HG03457 (cell line): ENCODE measurements around the gene MAP4K3.
"Not testable (repeated sequence)": the region's sequence is repeated elsewhere in the genome, so short reads cannot be mapped to it uniquely, and the experiment has no call there.

Source experiments
- ATAC-seq: cut with Tn5 transposase; IDR thresholded peaks from one replicate; pipeline ENCODE4 v1.9.1; 2021; ENCODE audit warnings: moderate number of reproducible peaks; ENCODE audit not compliant: unreplicated experiment

MAP4K3 gene

DNA sequence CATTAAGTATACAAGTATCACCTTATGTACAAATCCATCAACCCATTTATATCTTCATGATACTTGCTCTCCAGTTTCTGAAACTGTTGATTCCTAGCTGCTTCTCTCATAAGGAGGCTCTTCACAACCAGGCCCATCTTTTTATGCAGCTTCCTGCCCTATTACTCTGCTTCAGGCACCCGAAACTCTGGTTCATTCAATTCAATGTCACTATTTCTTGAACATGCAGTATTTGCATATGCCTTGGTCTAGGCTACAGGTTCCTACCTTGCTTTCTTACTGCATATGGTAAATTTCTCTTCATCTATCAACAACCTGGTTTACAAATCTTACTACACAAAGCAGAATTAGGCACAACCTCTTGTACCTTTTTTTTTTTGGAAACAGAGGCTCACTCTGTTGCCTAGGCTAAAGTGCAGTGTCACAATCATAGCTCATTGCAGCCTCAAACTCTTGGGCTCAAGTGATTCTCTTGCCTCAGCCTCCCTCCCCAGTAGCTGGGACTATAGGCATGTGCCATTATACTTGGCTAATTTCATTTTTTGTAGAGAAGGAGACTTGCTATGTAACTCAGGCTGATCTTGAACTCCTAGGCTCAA is 190.6 kb downstream of the MAP4K3 start:
- no peak for ATAC-seq

DNA sequence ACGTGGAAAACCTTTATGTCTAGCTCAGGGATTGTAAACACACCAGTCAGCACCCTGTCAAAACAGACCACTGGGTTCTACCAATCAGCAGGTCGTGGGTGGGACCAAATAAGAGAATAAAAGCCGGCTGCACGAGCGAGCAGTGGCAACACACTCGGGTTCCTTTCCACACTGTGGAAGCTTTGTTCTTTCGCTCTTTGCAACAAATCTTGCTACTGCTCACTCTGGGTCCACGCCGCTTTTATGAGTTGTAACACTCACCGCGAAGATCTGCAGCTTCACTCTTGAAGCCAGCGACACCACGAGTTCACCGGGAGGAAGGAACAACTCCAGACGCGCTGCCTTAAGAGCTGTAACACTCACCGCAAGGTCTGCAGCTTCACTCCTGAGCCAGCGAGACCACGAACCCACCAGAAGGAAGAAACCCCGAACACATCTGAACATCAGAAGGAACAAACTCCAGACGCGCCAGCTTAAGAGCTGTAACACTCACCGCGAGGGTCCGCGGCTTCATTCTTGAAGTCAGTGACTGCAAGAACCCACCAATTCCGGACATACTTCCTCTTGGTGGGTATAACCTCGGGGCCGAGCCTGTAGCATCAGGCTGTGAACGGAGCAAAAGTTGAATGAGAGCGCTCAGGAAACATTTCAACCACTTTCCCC is 192.0 kb downstream of the MAP4K3 start:
- ATAC-seq = not testable (repeated sequence)

DNA sequence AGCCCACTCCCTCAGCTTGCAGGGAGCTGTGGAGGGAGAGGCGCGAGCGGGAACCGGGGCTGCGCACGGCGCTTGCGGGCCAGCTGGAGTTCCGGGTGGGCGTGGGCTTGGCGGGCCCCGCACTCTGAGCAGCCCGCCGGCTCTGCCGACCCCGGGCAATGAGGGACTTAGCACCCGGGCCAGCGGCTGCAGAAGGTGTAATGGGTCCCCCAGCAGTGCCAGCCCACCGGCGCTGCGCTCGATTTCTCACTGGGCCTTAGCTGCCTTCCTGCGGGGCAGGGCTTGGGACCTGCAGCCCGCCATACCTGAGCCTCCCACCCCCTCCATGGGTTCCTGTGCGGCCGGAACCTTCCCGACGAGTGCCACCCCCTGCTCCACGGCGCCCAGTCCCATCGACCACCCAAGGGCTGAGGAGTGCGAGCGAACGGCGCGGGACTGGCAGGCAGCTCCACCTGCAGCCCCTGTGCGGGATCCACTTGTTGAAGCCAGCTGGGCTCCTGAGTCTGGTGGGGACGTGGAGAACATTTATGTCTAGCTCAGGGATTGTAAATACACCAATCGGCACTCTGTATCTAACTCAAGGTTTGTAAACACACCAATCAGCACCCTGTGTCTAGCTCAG is 192.7 kb downstream of the MAP4K3 start:
- not testable (repeated sequence) for ATAC-seq

DNA sequence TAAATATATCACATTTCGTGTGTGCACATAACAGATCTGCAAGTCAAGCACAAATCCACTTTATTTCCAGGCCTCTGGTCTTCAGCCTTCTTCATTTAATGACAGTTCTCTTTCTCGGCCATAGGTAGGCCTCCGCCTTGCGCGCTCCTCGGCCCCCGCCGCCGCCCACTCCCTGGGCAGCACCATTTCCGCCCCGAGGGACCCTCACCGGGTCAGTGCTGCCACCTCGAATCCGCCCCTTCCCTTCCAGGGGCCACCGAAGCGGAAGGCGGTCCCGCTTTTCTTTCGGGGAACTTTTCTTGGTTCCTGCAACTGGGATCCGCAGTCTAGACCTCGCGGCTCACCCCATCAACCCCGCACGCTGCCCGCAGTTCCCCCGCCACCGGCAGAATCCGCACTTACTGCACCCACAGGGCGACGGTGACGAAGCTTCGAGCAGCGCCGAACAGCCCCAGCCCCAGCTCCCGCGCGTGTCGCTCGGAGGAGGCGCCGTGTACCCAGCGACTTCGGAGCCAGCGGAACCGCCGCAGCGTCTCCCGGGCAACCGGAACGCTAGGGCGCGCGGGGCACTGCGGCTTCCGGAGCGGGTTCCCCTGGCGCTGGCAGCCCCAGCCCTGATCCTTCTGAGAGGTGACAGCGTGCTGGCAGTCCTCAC is 193.5 kb downstream of the MAP4K3 start, which contains the start of gene CDKL4:
Gene CDKL4 (minus strand): TSS at position 502 of the 655 bp plus-strand sequence.
- no peak for ATAC-seq

DNA sequence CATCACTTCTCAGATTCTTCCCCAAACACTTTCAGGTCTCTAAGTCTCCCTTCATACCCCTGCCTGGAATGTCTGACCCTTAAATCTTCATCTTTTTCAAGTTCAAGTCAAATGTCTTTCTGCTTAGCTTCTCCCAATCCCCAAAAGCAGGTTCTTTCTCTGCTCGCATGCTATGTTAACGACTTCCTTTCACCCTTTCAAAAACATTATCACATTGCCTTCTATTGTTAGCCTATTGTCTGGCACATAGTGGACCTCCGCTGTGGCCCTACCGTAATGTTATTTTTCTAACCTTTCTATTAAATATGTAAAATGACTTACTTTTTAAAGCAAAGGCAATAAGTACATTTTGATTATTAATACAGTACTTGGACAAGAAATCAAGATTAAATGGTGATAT is 195.5 kb downstream of the MAP4K3 start:
- ATAC-seq = no peak

DNA sequence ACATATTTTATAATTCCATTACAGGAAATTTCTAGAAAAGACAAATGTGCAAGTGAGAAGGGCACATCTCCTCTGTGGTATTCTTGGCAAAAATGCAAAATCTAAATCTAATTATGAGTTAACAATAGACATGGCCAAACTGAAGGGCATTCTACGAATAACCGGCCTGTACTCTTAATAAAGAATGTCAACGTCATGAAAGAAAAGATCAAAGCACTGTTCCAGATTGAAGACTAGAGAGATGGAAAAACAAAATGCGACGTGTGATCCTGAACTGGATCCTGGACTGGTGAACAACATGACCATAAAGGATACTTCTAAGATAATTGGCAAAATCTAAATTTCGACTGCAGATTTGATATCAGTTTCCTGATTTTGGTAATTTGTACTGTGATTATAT is 196.3 kb downstream of the MAP4K3 start:
- ATAC-seq = no peak

DNA sequence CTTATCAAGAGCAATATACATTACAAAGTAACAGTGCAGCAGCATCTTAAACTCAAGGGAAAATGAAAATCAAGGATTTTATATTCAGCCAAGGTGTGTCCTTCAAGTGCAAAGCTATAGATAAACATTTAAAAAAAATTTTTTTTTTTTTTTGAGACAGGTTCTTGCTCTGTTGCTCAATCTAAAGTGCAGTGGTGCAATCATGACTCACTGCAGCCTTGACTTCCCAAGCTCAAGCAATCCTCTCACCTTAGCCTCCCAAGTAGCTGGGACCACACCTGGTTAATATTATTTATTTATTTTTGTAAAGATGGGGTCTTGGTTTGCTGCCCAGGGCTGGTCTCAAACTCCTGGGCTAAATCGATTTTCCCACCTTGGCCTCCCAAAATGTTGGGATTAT is 202.3 kb downstream of the MAP4K3 start:
- no peak for ATAC-seq

DNA sequence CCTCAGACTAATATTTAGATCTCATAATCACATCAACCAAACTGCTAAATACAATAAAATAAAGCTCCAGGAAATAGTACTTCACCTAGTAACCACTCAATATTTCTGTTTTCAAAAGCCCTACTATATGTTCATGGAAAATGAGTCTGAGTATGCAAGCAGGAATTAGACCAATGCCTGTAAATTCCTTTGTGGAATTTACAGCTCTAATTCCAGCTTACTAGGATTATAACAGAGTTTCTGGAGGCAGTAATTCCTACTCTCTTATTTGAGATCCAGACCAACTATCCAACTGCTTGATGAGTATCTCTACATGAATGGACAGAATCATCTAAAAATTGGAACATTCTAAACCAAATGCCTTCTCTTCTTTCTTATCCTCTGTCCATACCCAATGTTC is 204.9 kb downstream of the MAP4K3 start:
- no peak for ATAC-seq

DNA sequence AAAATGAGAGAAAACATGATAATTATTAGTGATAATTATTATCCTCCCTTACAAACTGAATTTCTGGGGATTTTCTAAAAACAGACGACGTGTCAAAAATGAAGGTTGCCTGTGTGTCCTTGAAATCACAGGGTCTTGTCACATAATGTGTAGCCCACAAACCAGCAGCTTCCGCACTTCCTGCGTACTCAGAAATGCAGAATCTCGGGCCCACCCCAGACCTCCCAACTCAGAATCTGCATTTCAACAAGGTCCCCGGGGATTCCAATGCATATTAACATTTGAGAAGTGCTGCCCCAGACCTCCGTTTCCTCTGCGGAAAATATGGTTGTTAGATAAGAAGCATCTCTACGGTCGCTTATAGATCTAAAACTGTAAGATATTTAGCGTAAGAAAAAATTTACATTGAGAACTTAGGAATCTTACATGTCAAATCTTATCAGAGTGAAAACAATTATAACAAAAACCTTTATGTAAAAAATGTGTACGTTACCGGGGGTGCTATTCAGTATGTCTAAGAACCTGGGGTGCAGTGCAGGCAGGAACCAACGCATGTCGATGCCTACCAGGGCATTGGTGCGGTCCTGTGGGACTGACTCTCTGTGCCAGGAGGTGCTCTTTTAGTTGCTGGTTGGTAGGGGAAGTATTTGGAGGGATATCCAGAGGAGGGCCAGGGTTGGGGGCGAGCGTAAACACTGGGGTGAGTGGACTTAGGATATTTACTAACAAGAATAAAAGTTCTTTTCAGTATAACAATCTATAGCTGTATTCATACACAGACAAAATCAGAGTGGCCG is 208.5 kb downstream of the MAP4K3 start:
- no peak for ATAC-seq

DNA sequence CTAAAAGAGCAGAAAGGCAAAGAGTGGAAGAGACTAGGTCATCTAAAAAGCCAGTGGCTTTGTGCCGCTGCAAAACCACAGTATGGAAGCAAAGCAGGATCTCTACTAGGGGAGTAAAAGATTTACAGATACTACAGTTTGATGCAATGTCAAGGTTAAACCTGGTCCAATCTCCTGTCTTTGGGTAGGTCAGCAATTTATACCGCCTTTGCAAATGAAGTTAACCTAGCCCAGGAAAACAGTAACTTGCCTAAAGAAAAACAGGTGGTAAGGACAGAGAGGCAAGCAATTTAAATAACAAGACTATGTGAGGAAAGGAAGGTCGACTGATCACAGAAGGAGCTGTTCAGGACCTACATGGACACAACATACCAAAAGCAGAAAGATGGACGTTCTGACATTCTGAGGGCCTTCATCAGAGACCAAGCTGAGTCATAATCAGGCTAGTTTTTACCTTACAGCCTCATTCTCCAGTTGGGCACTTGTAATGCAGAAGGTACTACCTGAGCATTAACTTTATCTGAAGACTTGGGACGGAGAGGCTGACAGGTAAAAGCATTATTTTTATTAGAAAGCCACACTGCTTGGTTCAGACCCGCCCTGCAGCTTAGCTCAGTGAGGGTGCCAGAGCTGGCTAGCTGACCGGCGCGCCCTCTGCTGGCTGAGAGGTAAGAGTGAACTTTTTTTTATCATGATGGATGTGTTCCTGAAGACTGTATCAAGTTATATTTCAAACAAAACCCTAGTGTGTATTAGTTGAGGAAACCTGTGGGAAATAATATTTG is 209.3 kb downstream of the MAP4K3 start:
- ATAC-seq = no peak

DNA sequence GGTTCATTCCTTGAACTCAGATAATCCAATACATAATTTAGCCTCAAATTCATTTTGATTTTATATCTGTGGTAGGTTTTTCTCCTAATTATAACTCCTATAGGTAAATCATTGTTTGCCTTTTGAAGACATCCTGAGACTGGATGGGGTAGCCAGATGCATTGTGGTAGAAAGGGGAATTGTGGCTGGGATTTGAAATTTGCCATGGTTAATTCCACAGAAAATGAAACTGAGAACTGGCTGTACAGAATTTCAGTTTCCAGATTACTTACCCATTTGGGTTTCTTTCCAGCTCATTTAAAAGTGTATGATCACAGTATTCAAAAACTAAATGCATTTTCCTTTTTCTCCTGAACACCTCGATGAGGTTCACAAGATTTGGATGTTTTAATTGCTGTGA is 211.5 kb downstream of the MAP4K3 start:
- no peak for ATAC-seq

DNA sequence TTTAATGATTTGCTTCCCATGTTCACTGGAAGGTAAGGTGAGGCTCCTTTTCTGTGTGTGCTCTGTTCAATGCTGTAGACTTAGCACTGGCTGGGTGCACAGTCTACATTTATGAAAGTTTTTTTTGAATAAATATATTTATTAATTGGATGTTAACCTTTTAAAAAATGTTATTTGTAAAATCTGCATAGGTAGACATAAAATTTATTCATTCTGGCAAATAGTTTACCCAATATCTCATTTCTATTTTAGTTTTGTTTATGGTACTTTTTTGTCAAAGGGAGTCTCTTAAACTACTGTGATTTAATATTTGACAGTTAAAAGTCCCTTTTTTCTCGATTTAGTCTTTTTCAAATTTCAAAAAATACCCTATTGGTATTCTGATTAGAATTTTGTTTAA is 213.2 kb downstream of the MAP4K3 start:
- ATAC-seq = no peak

DNA sequence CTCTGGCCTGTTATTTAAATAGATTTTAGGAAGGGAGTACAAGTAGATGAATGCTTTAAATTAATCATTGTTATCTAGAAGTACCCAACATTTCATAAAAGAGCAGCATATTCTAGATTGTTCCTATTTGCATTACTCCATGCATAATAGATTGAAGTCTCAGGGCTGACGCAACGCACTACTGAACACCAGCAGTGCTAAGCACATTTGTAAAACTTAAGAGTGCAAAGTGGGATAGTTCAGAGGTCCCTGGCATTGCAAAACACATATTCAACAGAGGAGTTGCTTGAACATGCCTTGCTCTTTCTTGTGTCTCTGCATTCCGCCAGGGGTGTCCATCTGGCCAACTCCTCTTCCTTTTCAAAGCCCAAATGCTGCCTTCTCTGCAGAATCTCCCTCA is 215.6 kb downstream of the MAP4K3 start:
- no peak for ATAC-seq

DNA sequence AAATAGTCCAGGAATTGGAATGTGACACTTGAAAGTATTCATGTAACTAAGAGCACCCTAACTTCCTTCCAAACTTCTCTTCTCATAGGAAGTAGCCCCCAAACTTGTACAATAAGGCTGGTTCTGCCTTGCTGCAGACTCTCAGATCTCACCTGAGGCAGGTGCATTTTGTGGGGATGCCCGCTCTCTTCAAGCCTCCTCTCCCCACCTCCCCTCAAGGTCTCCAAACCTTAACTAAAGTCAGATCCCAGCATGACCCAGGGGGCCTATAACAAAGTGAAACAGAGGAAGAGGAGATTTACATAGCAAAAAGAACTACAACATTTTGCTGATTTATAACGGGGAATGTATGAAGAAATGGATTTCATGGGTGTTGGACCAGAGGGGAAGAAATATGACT is 216.9 kb downstream of the MAP4K3 start:
- no peak for ATAC-seq

DNA sequence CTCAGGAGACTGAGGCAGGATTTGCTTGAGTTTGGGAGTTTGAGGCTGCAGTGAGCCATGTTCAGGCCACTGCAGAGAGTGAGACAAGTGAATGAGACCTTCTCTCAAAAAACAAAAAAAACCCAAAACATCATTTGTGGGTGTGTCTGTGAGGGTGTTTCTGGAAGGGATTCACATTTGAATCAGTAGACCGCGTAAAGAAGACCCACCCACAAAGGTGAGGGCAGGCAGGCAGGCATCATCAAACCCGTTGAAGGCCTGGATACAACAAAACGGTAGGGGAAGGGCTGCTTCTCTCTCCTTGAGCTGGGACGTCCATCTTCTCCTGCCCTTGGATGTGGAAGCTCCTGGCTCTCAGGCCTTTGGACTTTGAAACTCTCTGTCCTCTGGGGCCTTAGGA is 218.7 kb downstream of the MAP4K3 start:
- ATAC-seq = no peak

DNA sequence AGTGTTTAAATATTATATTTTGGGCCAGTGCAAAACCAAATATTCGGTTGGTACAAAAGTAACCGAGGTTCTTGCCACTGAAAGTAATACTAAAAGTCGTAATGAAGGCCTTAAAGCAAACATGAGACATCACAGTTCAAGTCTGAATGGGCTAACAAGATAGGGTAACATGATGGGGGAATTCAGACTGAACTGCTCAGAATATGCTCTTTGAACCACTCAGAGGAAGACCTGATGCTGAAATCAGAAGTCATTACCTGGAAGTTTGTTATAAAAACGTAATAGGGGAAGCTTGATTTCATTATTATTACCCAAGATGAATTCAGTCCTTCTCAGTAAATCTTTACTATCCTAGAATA is 219.9 kb downstream of the MAP4K3 start:
- no peak for ATAC-seq

DNA sequence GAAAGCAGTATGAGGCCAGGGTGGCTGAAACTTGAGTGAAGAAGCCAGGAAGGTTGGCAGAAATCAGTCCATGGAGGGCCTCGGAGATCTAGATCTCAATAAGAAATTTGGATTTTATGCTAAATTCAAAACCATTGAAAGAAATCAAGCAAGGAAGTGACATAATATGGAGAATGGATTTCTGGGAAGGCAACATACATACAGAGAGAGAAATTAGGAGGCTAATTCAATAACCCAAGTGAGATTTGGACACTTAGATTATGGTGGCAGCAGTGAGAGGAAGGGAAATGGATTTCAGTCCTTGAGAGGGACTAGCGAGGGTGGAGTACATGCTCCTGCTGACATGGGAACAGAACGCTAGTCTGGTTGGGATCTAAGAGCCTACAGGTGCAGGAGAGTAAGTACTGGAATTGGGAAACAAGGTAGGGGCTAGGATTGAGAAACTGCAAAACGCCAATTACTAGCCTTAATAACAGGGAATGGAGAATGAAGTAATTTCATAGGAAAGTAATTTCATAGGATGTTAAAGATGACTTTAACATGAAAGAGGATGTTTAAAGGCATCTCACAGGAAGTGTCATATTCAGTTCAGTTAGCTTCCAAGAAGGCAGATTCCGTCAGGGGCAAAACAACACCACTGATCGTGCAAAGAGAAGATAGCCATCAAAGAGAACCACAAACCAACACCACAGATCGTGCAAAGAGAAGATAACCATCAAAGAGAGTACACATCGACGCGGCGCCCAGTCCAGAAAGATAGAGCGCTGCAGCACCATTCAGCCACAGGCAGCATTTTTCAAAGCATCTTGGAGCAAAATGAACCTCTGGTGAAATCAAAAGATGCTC is 220.5 kb downstream of the MAP4K3 start:
- no peak for ATAC-seq

DNA sequence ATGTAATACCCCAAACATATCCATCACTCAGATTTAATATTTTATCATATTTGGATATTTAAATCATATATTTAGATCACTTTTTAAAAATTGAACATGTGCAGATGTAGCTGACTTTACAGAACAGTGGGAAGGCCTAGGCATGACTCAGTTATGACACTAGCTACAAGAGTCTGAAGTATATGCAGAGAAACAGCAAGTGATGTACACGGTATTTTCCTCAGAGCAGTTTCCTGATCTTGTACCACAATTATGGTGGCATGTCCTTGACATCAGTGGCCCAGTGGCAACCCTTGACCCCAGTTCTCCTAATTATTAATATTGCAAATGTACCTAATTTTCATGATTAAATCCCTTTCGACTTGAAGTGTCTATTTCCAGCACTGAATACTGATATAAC is 221.5 kb downstream of the MAP4K3 start:
- no peak for ATAC-seq

DNA sequence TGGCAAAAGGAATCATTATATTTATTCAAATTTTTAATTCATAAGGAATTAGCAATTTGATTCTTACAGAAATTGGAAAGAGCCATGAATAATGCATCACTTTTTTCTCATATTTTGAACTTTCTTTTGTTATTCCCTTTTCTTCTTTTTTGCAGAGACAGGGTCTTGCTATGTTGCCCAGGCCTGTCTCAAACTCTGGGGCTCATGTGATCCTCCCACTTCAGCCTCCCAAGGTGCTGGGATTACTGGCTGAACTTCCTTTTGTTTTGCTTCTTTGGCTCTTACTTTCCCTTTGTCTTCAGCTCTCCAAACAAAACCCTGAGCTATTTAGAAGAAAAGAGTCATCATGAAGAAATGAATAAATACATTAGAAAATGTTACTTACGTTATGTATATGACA is 224.1 kb downstream of the MAP4K3 start:
- no peak for ATAC-seq

DNA sequence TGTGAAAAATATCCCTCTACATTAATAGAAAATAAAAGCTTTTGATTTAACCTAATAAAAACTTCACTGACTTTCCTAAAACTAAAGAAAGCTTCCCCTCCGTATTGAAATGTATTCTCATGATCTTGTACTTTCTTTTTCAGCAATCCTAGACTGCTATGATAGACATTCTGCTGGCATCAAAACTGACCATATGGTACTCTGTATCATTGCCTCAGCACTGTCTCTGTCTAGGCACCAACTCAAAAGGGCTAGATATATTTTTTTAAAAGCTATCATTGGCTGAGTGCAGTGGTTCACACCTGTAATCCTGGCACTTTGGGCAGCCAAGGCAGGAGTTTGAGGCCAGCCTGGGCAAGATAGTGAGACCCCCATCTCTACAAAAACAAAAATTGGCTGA is 226.2 kb downstream of the MAP4K3 start:
- ATAC-seq = no peak
